Gastroesophageal sphincter (tissue), 4 donors: ENCODE measurements around the gene STAM2. TPM values are rescaled to one million over a fixed set of nuclear protein-coding genes. Genes with fewer than 3 reads are reported as not detected.
"Not testable (repeated sequence)": the region's sequence is repeated elsewhere in the genome, so short reads cannot be mapped to it uniquely, and the experiment has no call there.

ENCODE experiments used
- ATAC-seq: fragments of 150-250 bp; one replicate; pipeline ENCODE4 v1.9.1; 2016; ENCODE audit warnings: mild to moderate bottlenecking, moderate library complexity
- H3K27ac ChIP-seq, 4 donors: fragments of 200-600 bp; sonication (generic) in 3 of 4; 1 replicate in 3 of 4; 2 replicates in 1 of 4; pipeline ENCODE4 v1.5.1; 2016 to 2019
- H3K27me3 ChIP-seq: fragments of 200-600 bp; sonication (generic); one replicate; pipeline ENCODE4 v1.5.1; 2019
- H3K36me3 ChIP-seq, 2 donors: fragments of 200-600 bp; sonication (generic); one replicate each; pipeline ENCODE4 v1.5.1; 2019; ENCODE audit warnings: control low read depth in 1 of 2
- H3K4me1 ChIP-seq, 3 donors: fragments of 200-600 bp; sonication (generic); 1 replicate in 2 of 3; 2 replicates in 1 of 3; pipeline ENCODE4 v1.5.1; 2016 to 2019; ENCODE audit warnings: control low read depth in 2 of 3
- H3K4me3 ChIP-seq, 2 donors: fragments of 200-600 bp; sonication (generic); one replicate each; pipeline ENCODE4 v1.5.1; 2019; ENCODE audit warnings: mild to moderate bottlenecking in 1 of 2, moderate library complexity in 1 of 2
- H3K9me3 ChIP-seq, 3 donors: fragments of 200-600 bp; sonication (generic); one replicate each; pipeline ENCODE4 v1.5.1; 2017 to 2019; ENCODE audit warnings: control low read depth in 2 of 3
- EP300 ChIP-seq: sonication (generic); formaldehyde crosslinking; IDR thresholded peaks from one replicate; pipeline ENCODE4 v1.6.1; 2017; ENCODE audit warnings: antibody characterized with exemption, mild to moderate bottlenecking
- POLR2A ChIP-seq, 2 donors: fragments of 450-650 bp; IDR thresholded peaks; one replicate each; pipeline ENCODE4 v1.6.1; 2017; ENCODE audit warnings: antibody characterized with exemption in 2 of 2, mild to moderate bottlenecking in 2 of 2, moderate library complexity in 1 of 2
- POLR2AphosphoS5 ChIP-seq: sonication (generic); formaldehyde crosslinking; IDR thresholded peaks from one replicate; pipeline ENCODE4 v1.6.1; 2017; ENCODE audit warnings: antibody characterized with exemption
- WGBS, 2 donors: methylation state at CpG; one replicate each; pipeline ENCODE4 v1.1.5; 2018; ENCODE audit warnings: low coverage in 1 of 2; 5-methylcytosine and 5-hydroxymethylcytosine counted together
- total RNA-seq, 4 donors: library from RNA; depleted of rRNA; stranded (reverse); fragments of >200 nt; gene quantifications; one replicate each; pipeline ENCODE4 v1.1.0, GENCODE V29; 2016
- TF ChIP-seq, protein P1 (sequence below), 4 experiments: fragments of 200-600 bp in 2 of 4; fragments of 450-650 bp in 2 of 4; sonication (generic) in 1 of 4; IDR thresholded peaks; one replicate each; pipeline ENCODE4 v1.5.1; 2017 to 2019; ENCODE audit warnings: antibody characterized with exemption in 4 of 4, mild to moderate bottlenecking in 2 of 4, moderate library complexity in 2 of 4

STAM2 gene
- total RNA-seq, 4 donors from 2014 or later, result 28.8 to 40.7 (median 36.5) TPM

DNA sequence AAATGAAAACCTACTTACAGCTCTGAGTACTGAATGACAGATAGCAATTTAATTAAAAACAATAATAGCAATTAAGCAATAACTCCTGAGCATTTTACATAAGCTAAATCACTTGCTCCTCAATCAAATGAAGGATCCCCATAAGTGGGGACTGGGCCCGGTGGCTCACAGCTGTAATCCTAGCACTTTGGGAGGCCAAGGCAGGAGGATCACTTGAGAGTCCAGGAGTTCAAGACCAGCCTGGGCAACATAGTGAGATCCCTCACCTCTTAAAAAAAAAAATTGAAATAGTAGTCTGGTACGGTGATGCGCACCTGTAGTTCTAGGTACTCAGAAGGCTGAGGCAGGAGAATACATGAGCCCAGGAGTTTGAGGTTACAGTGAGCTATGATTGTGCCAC lies 13.4 kb downstream of the STAM2 start:
- no peaks in the 10 kb centered on the region for H3K9me3 ChIP-seq
- WGBS, 2 donors, result 100% methylated on average over 2 to 3 of the region's 3 CpGs
- H3K4me1 ChIP-seq, result peaks cover 0 to 36% (median 1%) of the 10 kb centered on the region in 3 donors
- ATAC-seq, result no peak
- TF ChIP-seq EP300 (no peak), POLR2A (IDR thresholded peaks at IDR 0.05) (no peak), POLR2AphosphoS5 (no peak)
- TF ChIP-seq, protein P1, sequence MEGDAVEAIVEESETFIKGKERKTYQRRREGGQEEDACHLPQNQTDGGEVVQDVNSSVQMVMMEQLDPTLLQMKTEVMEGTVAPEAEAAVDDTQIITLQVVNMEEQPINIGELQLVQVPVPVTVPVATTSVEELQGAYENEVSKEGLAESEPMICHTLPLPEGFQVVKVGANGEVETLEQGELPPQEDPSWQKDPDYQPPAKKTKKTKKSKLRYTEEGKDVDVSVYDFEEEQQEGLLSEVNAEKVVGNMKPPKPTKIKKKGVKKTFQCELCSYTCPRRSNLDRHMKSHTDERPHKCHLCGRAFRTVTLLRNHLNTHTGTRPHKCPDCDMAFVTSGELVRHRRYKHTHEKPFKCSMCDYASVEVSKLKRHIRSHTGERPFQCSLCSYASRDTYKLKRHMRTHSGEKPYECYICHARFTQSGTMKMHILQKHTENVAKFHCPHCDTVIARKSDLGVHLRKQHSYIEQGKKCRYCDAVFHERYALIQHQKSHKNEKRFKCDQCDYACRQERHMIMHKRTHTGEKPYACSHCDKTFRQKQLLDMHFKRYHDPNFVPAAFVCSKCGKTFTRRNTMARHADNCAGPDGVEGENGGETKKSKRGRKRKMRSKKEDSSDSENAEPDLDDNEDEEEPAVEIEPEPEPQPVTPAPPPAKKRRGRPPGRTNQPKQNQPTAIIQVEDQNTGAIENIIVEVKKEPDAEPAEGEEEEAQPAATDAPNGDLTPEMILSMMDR (IDR thresholded peaks at IDR 0.05), result no peak
- H3K36me3 ChIP-seq, result no peaks in the 10 kb centered on the region
- no peak overlapping the region for H3K4me3 ChIP-seq
- no peak overlapping the region for H3K27ac ChIP-seq
- H3K27me3 ChIP-seq, result no peaks in the 10 kb centered on the region

DNA sequence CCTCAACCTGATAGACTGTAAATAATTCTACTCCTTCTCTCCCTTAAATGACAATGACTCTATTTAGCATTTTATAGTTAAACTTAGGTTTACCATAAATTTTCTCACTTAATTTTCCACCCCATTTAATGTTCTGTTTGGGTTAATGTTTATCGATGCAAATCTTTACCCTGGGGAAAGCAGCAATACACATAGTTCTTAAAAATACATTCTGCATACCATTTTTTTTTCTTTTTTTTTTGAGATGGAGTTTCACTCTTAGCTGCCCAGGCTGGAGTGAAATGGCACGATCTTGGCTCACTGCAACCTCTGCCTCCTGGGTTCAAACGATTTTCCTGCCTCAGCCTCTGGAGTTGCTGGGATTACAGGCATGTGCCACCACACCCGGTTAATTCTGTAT lies 14.0 kb downstream of the STAM2 start:
- H3K27ac ChIP-seq, result no peak overlapping the region
- no peaks in the 10 kb centered on the region for H3K27me3 ChIP-seq
- TF ChIP-seq POLR2AphosphoS5, result no peak
- no peak for TF ChIP-seq POLR2A (IDR thresholded peaks at IDR 0.05)
- TF ChIP-seq, protein P1 (IDR thresholded peaks at IDR 0.05), result no peak
- no peak for TF ChIP-seq EP300
- H3K9me3 ChIP-seq, result no peaks in the 10 kb centered on the region
- peaks cover 0 to 31% (median 0%) of the 10 kb centered on the region in 3 donors for H3K4me1 ChIP-seq
- ATAC-seq, result no peak
- 84 to 100% methylated on average over 1 to 4 of the region's 4 CpGs for WGBS, 2 donors
- no peaks in the 10 kb centered on the region for H3K36me3 ChIP-seq
- H3K4me3 ChIP-seq, result no peak overlapping the region

DNA sequence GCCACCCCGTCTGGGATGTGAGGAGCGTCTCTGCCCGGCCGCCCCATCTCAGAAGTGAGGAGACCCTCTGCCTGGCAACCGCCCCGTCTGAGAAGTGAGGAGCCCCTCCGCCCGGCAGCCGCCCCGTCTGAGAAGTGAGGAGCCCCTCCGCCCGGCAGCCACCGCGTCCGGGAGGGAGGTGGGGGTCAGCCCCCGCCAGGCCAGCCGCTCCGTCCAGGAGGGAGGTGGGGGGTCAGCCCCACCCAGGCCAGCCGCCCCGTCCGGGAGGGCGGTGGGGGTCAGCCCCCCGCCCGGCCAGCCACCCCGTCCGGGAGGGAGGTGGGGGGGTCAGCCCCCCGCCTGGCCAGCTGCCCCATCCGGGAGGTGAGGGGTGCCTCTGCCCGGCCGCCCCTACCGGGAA lies 15.2 kb downstream of the STAM2 start:
- not testable (repeated sequence) for H3K27ac ChIP-seq, ATAC-seq, H3K4me3 ChIP-seq, H3K36me3 ChIP-seq, H3K27me3 ChIP-seq, H3K9me3 ChIP-seq
- no CpG with 5 or more reads among the region's 31 CpGs for WGBS, 2 donors
- H3K4me1 ChIP-seq, result peaks cover 0 to 20% (median 0%) of the 10 kb centered on the region in 3 donors

DNA sequence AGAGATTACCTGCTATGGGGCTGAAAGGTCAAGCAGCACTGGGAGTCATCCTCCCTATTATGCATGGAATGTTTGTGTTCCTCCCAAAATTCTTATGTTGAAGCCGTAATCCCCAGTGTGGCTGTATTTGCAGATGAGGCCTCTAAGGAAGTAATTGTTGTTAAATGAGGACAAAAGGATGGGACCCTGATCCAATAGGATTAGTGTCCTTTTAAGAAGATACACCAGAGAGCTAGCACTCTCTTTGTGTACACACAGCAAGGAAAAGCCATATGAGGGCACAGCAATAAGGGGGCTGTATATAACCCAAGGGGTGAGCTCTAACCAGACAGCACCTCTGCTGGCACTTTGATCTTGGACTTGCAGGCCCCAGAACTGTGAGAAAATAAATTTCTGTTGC lies 18.3 kb downstream of the STAM2 start:
- H3K27me3 ChIP-seq, result no peaks in the 10 kb centered on the region
- no peaks in the 10 kb centered on the region for H3K36me3 ChIP-seq
- 86 to 88% methylated on average over 1 of the region's 1 CpG for WGBS, 2 donors
- TF ChIP-seq, protein P1 (IDR thresholded peaks at IDR 0.05), result no peak
- TF ChIP-seq POLR2A (IDR thresholded peaks at IDR 0.05) (no peak), POLR2AphosphoS5 (no peak), EP300 (no peak)
- H3K9me3 ChIP-seq, result no peaks in the 10 kb centered on the region
- ATAC-seq, result no peak
- no peak overlapping the region for H3K4me3 ChIP-seq
- H3K27ac ChIP-seq, result no peak overlapping the region
- H3K4me1 ChIP-seq, result peaks cover 0 to 9% (median 0%) of the 10 kb centered on the region in 3 donors

DNA sequence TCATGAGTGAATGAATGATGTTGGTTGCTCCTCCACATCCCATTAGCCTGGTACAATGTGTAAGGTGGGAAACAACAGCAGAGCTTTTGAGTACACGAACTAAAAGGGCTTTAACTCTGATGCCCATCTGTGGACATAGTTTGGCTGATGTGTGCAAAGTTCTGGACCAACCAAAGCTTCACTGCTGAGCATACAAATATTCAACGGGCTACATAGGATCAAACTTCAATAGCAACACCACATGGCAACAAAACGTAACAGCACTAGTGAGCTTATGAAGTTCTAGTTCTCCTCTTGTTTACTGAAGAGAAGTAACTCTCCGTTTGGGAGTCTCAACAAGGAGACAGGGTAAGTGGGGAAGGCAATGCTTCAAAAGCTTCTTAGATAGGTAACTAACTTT lies 20.4 kb downstream of the STAM2 start:
- H3K4me1 ChIP-seq, result peaks cover 0 to 9% (median 0%) of the 10 kb centered on the region in 3 donors
- 33 to 44% methylated on average over 1 to 4 of the region's 4 CpGs for WGBS, 2 donors

More for the DNA sequence above, 20.4 kb downstream of the STAM2 start:
- Histone ChIP-seq H3K9me3 (no peaks in the 10 kb centered on the region), H3K27me3 (no peaks in the 10 kb centered on the region), H3K4me3 (no peak overlapping the region), H3K27ac (no peak overlapping the region), H3K36me3 (no peaks in the 10 kb centered on the region)
- TF ChIP-seq POLR2AphosphoS5, result no peak
- TF ChIP-seq, protein P1 (IDR thresholded peaks at IDR 0.05), result no peak
- no peak for TF ChIP-seq POLR2A (IDR thresholded peaks at IDR 0.05)
- no peak for ATAC-seq
